GM19455 (cell line): ENCODE data around the gene SLC16A5.

Source experiments
- ATAC-seq: cut with Tn5 transposase; IDR thresholded peaks from one replicate; pipeline ENCODE4 v1.9.1; 2021; ENCODE audit not compliant: unreplicated experiment

Gene SLC16A5

DNA sequence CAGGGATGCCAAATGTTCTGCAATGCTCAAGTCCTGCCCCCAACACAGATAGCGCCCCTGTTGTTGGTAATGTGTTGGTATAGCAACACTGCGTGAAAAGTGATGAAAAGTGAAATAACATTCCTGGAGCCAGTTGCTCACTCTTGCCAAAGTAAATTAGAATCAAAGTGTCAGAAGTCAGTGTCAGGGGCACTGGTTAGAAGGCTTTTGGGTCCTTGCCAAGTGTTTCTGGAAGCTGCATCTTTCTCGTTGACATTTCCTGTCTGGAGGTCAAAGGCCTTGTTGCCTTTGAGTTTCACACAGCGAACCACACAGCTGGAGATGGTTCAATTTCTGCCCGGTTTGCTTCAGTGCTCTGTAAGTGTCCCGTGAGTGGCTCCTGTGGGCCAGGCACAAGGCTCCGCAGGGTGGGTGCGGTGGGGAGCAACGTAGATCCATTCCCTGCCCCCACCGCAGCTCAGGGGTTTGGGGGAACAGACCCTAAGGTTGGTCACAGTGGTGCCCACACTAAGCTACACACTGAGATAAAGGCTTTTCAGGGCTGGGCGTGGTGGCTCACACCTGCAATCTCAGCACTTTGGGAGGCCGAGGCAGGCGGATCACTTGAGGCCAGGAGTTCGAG, 3.6 kb upstream of the SLC16A5 start:
- ATAC-seq: no peak

DNA sequence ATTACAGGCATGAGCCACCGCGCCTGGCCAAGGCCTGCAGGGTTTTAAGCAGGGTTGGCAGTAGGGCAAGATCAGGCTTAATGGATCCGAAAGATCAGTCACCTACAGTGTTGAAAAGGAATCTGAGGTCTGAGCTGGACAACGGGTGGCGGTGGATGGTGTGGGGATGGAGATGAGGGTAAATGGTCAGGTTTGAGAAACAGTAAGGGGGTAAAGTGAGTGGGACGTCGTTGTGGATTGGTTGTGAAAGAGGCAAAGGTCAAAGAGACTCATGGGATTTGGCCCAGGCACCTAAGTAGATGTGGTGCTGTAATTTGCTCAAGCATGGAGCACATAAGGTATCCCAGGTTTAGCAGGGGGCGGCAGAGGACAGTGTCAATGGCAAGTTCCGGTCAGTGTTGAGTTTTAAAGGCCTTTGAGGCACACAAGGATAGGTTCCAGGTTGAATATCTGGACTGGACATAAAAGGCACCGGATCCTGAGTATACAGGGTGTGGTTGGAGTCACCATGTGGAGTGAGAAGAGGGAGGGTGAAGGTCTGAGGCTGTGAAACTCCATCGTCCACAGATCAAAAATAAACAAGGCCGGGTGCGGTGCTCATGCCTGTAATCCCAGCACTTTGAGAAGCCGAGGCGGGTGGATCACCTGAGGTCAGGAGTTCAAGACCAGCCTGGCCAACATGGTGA, 1.1 kb upstream of the SLC16A5 start:
- no peak for ATAC-seq

DNA sequence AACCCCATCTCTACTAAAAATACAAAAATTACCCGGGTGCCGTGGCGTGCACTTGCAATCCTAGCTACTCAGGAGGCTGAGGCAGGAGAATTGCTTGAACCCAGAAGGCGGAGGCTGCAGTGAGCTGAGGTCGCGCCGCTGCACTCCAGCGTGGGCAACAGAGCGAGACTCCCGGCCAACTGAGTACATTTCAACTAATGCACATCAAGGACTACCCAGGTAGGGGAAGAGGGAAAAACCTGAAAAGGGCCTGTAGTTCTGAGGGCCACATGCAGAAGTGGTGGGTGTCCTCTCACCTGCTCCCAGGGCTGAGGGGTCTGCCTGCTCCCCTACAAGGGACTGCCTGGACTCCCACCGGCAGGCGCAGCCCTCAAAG, 584 bp upstream of the SLC16A5 start:
- ATAC-seq: no peak

DNA sequence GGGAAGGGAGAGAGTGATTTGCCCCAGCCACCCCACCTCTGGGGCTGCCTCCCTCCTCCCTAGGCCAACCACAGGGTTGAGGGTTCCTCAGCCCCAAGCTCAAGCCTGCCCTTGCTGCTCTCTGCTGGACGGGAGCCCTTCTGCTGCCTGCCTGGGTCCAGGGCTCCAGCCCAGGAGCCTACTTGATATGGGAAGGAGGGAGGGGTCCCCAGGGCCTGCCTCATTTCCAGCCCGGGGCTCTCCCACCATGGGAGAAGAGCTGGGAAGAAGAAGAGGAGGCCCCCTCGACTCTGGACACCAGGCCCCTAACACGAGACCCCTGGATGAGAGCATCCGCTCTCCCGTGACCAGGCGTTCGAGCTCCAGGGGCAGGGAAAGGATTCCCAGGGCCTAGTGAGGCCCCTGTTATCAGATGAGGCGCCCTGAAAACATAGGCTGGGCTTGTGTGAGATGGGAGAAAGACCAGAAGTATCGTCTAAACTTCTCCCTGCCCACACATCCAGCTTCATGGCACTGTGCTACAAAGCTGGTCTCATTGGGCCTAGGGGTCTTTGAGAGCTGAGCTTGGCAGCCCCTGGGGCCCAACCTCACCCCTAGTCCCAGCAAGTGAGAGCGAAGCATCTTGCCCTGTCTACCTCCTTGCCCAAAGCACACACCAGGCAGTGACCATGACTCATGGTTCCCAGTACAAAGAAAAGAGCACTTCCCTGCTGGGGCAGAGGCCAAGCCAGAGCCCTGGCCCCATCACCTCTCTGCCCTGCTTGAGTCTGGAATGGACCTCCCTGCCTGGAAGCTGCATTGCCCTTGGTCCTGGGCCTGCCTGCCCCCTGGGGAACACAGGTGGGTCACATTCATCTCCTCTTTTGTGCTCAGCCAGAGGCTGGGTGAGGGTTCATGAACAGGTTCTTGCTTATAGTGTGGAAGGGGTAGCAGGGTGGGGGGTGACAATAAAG, 987 bp downstream of the SLC16A5 start:
- no peak for ATAC-seq

DNA sequence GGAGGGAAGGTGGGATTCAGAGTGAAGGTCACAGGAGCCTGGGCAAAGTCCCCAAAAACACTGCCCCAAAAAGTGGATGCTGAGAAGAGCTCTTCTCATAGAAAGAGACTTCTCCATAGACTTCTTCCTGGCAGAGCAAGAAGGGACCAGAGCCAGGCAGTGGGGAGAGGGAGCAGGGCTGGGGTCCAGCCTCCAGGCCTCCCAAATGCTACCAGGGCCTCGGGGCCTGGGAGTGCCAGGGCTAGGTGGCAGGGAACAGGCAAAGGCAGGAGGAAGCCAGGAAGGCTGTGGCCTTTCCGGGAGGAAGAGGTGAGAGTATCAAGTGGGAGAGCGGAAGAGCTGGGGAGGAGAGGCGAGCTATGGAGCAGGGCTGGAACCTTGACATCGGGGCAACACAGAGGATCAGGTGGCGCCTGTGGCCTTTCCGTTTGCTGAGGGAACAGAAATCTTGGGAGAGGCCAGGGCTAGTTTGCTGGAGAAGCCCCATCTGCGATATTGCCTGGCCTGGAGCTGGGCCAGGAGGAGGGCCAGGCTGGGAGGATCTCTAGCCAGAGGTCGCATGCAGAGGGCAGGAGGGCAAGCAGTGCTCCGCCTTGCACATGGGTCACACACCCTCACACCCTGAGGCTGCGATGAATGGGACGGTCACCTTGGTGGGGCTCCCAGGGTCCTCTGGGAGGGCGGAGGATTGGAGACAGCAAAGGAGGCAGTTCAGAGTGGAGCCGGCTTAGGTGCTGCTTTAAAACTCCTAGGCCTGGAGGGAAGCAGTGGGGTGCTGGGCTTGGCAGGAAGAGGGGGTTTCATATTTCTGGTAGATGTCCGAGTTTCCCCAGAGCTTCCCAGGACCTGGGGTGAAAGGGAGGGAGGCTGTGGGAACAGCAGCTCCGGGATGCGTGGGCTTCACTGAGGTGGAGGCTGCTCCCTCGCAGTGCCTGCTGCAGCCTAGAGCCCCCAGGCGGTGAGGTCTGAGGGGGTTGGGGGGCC, 3.4 kb downstream of the SLC16A5 start:
- ATAC-seq: no peak

DNA sequence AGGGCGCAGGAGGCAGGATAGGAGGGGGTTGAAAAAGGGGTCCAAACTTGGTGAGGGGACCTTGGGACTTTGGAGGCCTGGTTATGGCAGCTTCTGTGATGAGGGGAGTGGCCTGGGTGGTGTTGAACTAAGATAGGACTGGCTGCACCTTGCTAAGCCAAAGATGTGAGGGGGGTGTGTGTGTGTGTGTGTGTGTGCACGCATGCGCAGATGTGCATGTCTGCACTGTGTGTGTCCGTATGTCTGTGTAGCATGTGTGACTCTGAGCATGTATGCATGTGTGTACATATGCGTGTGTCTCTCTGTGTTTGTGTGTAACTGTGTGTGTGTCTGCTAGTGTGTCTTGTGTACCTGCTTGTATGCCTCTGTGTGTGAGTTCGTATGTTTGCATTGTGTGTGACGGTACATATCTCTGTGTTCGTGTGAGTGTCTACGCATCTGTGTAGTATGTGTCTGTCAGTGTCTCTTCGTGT, 4.1 kb downstream of the SLC16A5 start:
- ATAC-seq: no peak

DNA sequence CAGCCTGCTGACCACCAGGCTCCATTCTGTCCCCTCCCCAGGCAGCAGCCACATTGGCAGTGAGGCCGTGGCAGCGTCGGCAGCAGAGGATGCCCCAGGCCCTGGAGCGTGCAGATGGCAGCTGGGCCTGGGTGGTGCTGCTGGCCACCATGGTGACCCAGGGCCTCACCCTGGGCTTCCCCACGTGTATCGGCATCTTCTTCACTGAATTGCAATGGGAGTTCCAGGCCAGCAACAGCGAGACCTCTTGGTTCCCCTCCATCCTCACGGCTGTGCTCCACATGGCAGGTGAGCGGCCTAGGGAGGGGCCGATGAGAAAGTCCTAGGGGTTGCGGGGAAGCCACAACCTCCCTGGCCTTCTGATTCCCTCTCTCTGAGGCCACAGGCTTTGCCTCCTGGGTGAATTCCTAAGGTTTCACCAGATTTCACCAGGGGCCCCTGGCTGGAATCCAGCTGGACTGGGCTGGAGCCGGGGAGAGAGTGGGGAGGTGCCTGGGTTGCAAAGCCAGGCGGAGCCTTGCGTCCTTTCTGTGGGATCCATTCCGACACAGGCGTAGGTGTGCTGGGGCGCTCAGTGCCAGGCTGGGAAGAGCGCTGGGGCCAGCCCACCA, 5.9 kb downstream of the SLC16A5 start:
- ATAC-seq: no peak

DNA sequence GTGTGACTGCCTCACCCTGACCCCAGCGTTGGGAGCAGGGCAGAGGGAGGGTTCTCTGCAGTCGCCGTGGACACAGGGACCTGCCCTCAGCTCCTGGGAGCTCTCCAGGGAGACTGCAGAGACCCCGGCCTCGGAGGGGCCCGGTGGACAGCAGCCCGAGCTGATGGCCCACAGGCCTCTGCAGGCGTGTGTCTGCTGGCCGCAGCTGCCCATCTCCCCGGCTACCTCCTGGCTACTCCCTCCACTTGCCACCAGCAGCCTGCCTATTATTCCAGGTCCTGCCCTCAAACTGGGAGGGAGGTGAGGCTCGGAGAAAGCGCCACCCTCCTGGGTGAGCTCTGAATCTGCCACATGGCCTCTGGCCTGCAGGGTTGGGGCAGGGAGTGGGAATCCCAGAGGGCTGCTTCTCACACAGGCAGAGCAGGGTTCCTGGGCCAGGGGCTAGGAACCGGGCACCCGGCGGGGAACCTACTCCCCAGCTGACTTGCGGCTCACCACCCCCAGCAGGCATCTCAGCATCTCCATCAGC, 7.2 kb downstream of the SLC16A5 start:
- no peak for ATAC-seq

DNA sequence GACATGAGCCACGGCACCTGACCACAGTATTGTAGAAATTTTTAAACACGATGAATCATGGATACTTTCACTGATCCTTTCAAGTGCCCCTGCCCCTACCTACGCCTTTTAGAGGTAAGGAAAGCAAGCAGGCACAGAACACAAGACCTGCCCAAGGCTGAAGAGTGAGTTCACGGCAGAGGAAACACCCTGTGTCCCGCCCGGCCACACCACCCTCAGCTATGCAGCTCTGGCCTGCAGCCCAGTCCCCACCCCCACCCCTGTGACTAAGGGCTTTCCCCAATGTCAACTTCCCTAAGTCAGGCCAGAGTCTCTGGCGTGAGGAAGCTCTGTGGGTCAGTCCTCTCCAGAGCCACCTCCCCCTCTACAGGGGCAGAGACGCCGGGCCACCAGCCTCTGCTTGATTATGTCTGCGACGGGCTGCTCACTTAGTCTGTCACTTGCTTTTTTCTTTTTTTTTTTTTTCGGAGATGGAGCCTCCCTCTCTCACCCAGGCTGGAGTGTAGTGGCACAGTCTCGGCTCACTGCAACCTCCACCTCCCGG, 8.4 kb downstream of the SLC16A5 start:
- ATAC-seq: no peak

DNA sequence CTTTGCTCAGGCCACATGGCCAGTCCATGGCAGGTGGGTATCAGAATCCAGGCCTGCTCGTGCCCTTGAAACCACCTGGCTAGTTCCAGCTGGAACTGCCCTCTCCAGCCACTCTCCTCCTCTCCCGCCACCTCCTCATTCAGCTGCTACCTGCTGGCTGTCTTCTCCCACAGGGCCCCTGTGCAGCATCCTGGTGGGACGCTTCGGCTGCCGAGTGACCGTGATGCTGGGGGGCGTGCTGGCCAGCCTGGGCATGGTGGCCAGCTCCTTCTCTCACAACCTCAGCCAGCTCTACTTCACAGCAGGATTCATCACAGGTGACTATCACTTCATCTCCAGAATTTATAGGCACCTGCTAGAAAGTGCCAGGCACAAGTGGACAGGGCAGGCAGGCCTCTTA, 10.1 kb downstream of the SLC16A5 start:
- ATAC-seq: no peak

DNA sequence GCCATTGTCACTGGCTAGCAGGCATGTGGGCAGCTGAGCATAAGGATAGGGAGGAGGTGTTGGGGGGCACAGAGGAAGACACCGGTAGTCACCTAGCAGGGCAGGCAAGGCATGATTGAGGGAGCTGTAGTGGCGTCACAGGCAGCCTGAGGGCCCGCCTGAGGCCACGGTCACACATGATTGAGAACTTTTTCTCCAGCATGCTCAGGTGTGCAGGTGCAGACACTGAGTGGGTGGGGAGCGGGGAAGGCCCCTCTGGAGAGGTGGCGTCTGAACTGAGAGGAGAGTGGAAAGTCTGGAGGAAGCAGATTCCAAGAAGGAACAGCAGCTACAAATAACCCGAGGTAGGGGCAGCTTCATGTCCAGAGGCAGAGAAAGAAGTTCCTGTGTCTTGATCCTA, 11.1 kb downstream of the SLC16A5 start:
- ATAC-seq: no peak

DNA sequence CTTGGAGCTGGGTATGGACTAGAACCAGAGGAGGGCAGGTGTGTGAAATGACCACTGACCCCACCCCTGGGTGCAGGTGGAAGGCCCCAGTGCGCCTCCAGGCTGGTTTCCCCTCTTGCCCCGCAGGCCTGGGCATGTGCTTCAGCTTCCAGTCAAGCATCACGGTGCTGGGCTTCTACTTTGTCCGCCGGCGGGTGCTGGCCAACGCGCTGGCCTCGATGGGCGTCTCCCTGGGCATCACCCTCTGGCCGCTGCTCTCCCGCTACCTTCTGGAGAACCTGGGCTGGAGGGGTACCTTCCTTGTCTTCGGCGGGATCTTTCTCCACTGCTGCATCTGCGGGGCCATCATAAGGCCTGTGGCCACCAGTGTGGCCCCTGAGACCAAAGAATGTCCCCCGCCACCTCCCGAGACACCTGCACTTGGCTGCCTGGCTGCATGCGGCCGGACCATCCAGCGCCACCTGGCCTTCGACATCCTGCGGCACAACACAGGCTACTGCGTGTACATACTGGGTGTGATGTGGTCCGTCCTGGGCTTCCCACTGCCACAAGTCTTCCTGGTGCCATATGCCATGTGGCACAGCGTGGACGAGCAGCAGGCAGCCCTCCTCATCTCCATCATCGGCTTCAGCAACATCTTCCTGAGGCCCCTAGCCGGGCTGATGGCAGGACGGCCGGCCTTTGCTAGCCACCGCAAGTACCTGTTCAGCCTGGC, 12.3 kb downstream of the SLC16A5 start:
- ATAC-seq: no peak

DNA sequence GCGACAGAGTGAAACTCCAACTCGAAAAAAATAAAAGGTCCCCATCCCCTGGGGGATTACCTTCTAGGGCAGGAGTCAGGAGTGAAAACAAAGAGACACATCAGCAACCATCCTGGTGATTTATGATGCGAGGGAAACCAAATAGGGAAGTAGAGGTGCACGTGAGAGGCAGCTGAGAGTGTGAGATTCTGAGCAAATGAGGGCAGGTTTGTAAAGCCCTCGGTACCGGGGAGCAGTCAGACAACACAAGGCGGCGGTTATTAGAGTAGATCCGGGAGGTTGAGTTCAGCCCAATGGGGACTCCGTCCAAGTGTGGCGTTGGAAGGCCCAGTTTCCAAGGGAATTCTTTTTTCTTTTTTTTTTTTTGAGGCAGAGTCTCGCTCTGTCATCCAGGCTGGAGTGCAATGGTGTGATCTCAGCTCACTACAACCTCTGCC, 14.6 kb downstream of the SLC16A5 start:
- no peak for ATAC-seq

DNA sequence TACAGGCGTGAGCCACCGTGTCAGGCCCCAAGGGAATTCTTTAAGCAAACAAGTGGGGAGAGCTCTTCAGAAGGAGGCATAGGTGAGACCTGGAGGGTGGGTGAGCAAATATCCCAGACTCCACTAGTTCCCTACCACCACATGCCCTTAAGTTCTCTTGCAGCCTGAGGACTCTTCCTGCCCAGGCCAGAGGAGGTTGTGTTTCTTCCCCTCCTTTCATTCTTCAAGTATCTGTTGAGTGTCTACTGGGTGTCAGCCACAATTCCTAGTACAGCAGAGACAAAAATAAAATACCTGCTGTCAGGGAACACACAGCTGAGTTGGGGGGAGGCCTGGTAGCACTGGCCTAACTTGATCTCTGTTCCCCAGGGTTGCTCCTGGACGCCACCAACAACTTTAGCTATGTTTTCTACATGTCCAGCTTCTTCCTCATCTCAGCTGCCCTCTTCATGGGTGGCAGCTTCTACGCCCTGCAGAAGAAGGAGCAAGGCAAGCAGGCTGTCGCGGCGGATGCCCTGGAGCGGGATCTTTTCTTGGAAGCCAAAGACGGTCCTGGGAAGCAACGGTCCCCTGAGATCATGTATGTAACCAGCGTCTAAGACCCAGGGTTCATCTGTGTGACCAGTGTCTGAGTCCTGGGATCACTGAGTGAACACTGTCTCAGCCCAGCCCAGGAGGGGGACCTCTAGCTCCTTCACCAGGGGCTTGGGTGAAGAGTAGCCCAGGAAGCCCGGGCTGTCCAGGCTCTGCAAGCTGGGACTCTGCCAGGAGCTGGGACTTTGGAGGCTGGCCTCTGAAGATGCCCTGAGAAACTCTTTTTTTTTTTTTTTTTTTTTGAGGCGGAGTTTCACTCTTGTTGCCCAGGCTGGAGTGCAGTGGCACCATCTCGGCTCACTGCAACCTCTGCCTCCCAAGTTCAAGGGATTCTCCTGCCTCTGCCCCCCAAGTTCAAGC, 16.1 kb downstream of the SLC16A5 start:
- no peak for ATAC-seq

DNA sequence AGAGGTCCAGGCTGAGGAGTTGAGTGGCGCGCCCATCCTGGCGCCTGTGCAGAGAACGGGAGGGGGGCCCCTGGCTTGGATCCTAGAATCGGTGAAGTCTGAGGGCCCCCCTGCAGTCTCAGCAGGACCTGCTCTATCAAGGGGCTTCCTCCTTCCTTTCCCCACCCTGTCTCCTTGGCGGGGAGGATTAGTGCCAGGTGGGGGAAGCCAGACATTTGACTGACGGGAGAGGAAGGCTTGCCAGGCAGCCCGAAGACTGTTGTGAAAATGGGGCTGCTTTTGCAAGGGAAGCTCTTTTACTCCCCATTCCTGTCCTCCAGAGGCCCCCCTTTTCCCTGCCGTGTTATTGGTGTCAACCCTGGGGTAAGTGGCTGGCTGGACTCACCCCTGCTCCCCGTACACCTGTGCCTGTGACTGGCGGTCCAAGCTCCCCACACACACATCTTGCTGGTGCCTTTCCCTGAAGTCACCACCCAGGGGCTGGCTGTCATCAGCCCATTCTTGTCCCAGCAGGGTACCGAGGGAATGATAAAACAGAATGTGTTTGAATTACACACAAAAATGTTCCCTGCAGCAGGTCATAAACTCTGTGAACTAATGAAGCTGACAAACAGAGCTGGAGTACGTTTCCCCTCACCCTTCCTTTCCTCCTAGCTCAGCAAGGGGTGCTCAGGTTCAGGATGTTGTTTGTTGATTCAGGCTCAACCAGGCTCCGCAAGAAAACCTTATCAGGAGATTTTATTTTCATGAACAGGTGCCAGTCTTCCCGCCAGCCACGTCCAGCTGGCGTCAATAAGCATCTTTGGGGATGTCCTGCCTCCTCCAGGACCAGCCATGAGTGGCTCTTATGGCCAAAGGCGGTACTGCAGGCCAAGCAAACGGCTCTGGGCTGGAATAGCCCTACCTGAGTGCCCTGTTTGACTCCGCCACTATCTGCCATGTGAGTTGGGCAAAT, 17.6 kb downstream of the SLC16A5 start:
- ATAC-seq: no peak

DNA sequence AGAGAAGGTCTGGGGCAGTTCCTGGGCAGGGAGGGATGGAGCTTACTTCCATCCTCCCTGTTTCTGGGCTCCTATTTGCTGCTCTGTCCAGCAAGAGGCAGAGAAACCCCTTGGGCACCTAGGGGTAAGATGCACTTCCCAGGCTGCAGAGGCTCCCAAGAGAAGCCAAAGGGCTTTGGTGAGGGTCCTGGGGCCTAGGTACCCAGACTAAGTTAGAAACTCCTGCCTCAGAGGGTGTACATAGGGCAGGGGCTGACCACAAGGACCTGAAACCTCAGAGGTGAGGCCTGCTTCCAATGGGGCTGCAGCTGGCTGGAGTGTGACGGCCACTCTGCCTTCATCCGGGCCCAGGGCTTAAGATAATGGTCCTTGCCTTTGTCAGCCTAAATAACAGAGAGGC, 20.4 kb downstream of the SLC16A5 start:
- no peak for ATAC-seq

DNA sequence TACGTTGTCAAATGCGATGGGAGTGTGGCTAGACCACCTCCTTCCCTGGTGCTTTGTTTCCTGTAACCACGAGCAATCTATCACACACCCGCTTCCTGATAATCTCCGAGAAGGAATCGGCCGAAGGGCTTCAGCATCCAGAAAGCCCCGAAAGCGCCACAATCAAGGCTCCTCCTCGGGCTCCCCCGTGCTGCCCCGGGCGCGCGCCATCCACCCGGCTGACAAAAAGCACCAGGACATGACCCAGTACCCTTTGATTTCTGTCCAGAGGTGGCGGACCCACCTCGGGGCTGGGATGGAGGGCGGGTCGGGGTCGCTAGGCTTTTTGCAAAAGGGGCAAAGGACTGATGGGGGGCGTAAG, 21.3 kb downstream of the SLC16A5 start:
- ATAC-seq: no peak
